GM18519 (cell line): ENCODE results near the gene FCRLB.
"Not testable (repeated sequence)": the region's sequence is repeated elsewhere in the genome, so short reads cannot be mapped to it uniquely, and the experiment has no call there.

Experiments used
- ATAC-seq: cut with Tn5 transposase; IDR thresholded peaks from one replicate; pipeline ENCODE4 v1.9.1; 2021; ENCODE audit warnings: mild to moderate bottlenecking, moderate library complexity; ENCODE audit not compliant: unreplicated experiment, low FRiP score

The FCRLB gene, protein sequence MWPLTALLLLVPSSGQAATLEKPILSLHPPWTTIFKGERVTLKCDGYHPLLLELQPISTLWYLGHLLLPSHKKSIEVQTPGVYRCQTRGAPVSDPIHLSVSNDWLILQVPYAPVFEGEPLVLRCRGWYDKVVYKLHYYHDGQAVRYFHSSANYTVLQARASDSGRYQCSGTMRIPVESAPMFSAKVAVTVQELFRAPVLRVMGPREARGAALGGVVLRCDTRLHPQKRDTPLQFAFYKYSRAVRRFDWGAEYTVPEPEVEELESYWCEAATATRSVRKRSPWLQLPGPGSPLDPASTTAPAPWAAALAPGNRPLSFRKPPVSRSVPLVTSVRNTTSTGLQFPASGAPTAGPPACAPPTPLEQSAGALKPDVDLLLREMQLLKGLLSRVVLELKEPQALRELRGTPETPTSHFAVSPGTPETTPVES

DNA sequence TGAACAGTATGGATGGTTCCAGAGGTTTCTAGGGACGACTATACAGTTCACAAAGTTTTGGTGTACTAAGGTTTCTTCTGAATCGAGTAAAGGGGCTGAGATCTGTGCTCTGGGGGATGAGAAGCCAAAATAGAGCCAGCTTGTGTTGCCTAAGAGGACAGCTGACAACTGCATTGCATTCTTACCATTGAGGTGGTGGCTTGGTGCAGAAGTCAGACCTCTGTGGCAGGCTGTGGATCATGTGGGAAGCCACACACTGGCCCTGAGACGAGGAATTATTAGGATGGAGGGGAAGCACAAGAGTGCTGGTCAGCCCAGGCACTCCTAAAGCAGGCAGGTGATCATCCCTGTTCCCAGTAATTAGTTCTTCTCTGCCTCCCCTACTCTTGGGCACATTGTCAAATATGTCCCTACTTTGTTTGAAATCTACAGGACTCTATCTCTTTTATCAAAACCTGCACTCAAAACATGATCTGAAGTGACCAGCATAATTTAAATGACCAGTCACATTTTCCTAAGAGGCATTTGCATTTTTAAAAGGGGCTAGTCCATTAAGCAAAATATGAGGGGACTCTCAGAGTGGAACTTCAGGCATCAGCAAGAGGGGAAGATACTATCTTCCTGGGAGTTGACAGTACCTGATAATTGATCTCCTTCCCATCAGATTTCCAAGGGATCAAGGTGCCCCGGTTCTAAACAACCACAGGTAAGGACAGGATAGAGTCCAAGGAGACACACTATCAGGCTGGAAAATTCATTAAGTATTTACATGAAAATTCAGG lies at the start of gene FCRLB:
FCRLB (plus strand) TSS at position 589 of the 782 bp plus-strand sequence. CDS start 1,129 bp downstream, outside the sequence.
- ATAC-seq: no peak

GRCh38 chr1:161673437-161673836 lies 47.9 kb upstream of the FCRLB start:
- not testable (repeated sequence) for ATAC-seq

DNA sequence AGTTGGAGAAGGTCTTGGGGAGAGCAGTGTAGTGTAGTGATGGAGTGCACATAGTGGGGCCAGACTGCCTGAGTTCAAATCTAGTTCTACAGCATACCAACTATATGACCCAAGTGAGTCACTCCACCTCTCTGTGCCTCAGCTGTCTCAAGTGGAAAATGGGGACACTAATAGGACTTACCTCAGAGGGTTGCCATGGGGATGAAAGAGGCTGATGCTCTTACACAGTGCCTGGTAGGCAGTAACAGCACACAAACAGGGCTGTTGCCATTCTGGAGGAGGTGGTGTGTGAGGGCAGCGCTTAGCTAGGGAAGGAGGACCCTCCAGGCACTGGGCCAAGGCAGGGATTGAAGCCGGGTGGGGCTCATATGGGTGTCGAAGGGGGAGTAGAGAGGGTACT lies 46.9 kb upstream of the FCRLB start:
- ATAC-seq: not testable (repeated sequence)

- ATAC-seq: not testable (repeated sequence)
These were observed 46.4 kb upstream of the FCRLB start for GRCh38 chr1:161674908-161675307.

DNA sequence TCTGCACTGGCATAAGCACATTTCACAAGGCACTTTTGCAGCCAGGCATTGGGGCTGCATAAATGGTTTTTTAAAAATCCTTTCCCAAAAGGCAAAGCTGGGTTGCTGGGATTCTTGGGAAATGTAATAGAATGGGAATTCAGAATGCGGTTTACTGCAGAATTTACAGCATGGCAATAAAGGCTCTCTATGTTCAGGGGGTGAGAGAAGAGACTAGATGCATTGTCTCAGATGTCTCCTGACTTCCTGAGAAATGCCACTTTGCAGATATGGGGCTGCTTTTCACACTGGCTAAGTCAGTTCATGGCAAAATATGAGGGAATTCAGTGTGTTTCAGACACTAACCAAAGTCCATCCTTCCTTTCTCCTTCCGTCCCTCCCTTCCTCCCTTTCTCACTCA lies 44.9 kb upstream of the FCRLB start:
- no peak for ATAC-seq

DNA sequence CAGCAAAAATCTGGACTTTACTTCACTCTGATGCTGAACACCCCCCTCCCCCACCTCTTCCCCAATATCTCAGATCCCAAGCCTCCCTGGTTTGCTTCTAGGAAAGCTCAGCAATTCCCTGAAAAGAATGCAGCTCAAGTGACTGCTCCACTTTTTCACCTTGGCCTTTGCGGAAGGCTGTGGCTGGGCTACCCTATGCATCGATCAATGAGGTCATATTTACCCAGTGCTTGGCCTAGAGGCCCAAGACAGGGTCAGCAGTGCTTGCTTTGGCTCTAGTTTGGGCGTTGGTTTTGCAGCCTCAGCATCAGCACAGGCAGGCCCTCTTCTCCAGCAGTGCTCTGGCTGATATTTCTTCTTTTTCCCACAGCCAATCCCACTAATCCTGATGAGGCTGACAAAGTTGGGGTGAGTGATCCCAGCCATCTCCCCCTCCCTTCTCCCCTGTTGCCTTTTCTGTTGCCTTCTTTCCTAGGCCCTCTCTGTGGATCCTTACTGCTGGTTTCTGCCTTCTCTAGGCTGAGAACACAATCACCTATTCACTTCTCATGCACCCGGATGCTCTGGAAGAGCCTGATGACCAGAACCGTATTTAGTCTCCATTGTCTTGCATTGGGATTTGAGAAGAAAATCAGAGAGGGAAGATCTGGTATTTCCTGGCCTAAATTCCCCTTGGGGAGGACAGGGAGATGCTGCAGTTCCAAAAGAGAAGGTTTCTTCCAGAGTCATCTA lies 44.2 kb upstream of the FCRLB start:
- ATAC-seq: no peak

- ATAC-seq: no peak
These were observed 42.8 kb upstream of the FCRLB start for GRCh38 chr1:161678500-161678899.

GRCh38 chr1:161681879-161682278 lies 39.5 kb upstream of the FCRLB start:
- ATAC-seq: no peak

GRCh38 chr1:161688946-161689345 lies 32.4 kb upstream of the FCRLB start:
- no peak for ATAC-seq

- ATAC-seq: no peak
These were observed 29.5 kb upstream of the FCRLB start for GRCh38 chr1:161691846-161692245.

DNA sequence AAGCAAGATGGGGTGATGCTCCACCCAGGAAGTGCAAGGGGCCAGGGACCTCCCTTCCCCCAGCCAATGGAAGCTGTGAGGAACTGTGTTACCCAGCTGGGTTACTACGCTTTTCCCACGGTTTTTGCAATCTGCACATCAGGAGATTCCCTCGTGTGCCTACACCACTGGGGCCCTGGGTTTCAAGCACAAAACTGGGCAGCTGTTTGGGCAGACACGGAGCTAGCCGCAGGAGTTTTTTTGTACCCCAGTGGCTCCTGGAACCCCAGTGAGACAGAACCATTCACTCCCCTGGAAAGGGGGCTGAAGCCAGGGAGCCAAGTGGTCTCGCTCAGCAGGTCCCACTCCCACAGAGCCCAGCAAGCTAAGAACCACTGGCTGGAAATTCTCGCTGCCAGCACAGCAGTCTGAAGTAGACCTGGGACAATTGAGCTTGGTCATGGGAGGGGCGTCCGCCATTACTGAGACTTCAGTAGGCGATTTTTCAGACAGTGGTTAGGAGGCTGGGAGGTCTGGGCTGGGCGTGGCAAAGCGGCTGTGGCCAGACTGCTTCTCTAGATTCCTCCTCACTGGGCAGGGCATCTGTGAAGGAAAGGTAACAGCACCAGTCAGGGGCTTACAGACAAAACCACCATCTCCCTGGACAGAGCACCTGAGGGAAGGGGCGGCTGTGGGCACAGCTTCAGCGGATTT lies 28.2 kb upstream of the FCRLB start:
- ATAC-seq: not testable (repeated sequence)

DNA sequence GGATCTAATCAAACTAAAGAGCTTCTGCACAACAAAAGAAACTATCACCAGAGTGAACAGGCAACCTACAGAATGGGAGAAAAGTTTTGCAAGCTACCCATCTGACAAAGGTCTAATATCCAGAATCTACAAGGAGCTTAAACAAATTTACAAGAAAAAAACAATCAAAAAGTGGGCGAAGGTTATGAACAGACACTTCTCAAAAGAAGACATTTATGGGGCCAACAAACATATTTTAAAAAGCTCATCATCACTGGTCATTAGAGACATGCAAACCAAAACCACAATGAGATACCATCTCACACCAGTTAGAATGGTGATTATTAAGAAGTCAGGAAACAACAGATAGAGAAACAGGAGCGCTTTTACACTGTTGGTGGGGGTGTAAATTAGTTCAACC lies 23.0 kb upstream of the FCRLB start:
- not testable (repeated sequence) for ATAC-seq

GRCh38 chr1:161702250-161702649 lies 19.1 kb upstream of the FCRLB start:
- ATAC-seq: no peak

DNA sequence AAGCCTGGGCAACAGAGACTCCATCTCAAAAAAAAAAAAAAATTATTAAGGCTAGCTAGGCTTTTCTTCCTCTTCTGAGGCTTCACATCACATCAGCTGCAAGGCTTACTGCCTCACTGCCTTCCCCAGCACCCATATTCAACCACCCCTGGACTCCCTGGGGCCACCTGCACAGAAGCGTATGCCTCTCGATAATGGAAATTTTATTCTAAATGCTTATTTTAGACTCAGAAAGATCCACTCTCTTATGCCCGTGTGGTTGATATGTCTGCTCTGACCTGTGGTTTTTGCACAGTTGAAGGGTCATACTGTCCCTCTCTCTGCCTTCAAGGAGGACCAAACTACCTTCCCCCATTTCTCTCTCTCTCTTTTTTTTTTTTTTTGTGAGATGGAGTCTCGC lies 15.8 kb upstream of the FCRLB start:
- no peak for ATAC-seq

DNA sequence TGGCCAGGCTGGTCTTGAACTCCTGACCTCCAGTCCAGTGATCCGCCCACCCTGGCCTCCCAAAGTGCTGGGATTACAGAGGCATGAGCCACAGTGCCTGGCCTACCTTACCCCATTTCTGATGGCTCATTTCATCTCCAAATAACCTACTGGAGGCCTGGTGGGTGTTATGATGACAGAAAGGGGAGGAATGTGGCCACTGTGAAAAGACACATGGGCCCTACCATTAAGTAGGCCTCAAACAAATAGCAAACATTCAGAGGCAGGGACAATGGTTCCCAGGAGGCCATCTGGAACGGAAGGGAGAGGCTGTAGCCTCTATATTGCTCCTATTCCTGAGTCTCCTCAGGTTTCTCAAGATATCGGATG lies 15.2 kb upstream of the FCRLB start:
- no peak for ATAC-seq

- ATAC-seq: peak; percentile 55
These were observed 14.6 kb upstream of the FCRLB start, which contains the start of gene FCRLA for GRCh38 chr1:161706482-161707347. Gene FCRLA (plus strand): TSS chr1:161707229. CDS start chr1:161707265, 36 bp downstream.

- ATAC-seq: no peak
These were observed 13.8 kb upstream of the FCRLB start for GRCh38 chr1:161707503-161707902.

- no peak for ATAC-seq
These were observed 12.0 kb upstream of the FCRLB start for GRCh38 chr1:161709373-161709772.

- ATAC-seq: no peak
These were observed 10.8 kb upstream of the FCRLB start for GRCh38 chr1:161710560-161710959.
